Fibroblast of gingiva (primary cell): ENCODE measurements around the gene NCF4.

Experiments
- DNase-seq: peaks from one replicate; pipeline ENCODE4 v3.0.0-alpha.2; 2011; ENCODE audit warnings: low read depth

The NCF4 gene

GRCh38 chr22:36922105-36922608 lies 61.4 kb downstream of the NCF4 start:
- no peak for DNase-seq

- DNase-seq = no peak
These were observed 61.9 kb downstream of the NCF4 start for GRCh38 chr22:36922711-36923110.

DNA sequence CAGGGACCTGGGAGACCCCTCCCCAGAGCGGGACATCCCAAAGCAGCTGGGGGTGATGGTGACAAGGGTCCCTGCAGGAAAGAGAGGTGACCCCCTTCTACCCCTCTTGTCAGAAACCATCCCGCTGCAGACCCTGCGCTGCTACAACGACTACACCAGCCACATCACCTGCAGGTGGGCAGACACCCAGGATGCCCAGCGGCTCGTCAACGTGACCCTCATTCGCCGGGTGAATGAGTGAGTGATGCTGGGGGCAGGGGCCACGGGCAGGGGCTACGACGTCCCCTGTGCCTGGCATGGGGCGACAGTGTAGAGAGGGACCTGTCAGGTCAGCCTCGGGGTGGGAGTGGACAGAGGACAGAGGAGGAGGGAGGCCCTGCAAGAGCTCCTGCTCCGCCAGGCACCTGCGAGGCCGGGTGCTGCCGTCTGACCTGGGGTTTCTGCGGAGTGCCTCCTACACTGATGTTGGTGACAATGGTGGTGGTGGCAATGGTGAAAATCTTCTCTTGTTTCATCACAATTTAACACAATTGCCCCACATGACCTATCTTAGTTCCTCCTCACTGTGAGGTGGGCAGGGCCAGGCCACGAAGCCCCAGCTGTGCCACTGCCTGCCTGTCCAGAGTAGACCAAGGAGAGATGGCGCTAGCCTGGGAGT lies 62.5 kb downstream of the NCF4 start:
- no peak for DNase-seq

- DNase-seq = no peak
These were observed 63.4 kb downstream of the NCF4 start for GRCh38 chr22:36924151-36924698.

GRCh38 chr22:36925388-36926290 lies 64.8 kb downstream of the NCF4 start:
- no peak for DNase-seq

DNA sequence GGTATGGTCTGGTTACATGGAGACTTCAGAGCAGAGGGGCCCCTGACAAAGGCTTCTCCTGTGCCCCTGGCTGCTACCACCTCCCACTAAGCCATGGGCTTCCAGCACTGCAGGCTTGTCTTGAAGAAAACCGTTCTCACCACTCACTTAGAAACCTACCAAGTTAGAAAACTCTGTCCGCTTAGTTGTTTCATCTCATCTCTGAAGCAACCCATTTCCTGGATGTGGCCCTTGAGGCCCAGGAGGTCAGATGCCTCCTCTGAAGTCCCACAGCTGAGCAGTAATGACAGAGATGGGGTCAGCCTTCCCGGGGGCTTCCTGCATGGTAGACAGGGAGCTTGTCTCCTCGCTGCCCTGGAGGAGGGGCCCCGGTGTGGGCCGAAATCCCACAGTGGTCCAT lies 65.5 kb downstream of the NCF4 start:
- no peak for DNase-seq

DNA sequence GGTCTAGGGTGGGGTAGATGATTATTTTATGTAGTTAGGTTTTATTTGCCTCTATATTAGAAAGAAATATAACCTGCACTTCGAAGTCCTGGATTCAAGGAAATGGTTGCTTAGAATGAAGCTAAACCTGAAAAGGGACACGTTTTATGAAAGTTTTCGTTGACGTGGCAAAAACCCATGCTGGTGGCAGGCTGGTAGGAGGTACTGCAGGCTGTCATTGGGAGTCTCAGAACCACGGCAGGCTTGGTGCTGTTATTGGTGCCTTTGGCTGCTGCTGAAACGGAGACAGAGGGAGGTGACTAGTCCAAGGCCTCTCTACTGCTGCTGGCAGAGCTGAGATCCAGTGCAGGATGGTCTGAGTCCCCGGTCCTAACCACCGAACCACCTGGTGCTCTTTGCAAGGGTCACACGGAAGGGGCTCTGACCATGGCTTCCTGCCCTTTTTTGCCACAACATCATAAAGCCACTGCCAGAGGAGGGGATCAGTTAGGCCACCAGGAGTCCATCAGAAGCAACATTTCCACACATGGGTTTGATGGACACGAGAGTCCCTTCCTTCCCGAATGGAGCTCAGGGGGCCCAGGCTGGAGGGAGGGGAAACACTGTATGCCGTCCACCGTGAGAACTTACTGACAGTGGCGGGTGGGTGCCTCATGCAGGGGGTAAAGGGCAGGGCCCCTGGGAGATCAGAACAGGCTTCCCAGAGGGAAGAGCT lies 66.1 kb downstream of the NCF4 start:
- no peak for DNase-seq
